GM21786 (cell line): ENCODE results near the gene ARIH1.
"Not testable (repeated sequence)": the region's sequence is repeated elsewhere in the genome, so short reads cannot be mapped to it uniquely, and the experiment has no call there.

Experiments
- ATAC-seq: cut with Tn5 transposase; IDR thresholded peaks from one replicate; pipeline ENCODE4 v1.9.1; 2021; ENCODE audit not compliant: unreplicated experiment

Gene ARIH1

GRCh38 chr15:72473614-72474465, at the start of gene ARIH1:
Gene ARIH1 (plus strand): TSS chr15:72474330. CDS start chr15:72474640, 310 bp downstream.
- peak; percentile 77 for ATAC-seq

GRCh38 chr15:72426753-72427152, 47.4 kb upstream of the ARIH1 start:
- no peak for ATAC-seq

GRCh38 chr15:72437650-72438316, 36.3 kb upstream of the ARIH1 start:
- no peak for ATAC-seq

GRCh38 chr15:72442848-72443247, 31.3 kb upstream of the ARIH1 start:
- ATAC-seq: not testable (repeated sequence)

- no peak for ATAC-seq
Measured at GRCh38 chr15:72445426-72445825, 28.7 kb upstream of the ARIH1 start.

- ATAC-seq: no peak
Measured at GRCh38 chr15:72450805-72451204, 23.3 kb upstream of the ARIH1 start.

GRCh38 chr15:72451224-72451623, 22.9 kb upstream of the ARIH1 start:
- no peak for ATAC-seq

GRCh38 chr15:72456684-72457083, 17.4 kb upstream of the ARIH1 start:
- no peak for ATAC-seq

GRCh38 chr15:72460402-72460801, 13.7 kb upstream of the ARIH1 start:
- ATAC-seq: no peak

- ATAC-seq: no peak
Measured at GRCh38 chr15:72463702-72464101, 10.4 kb upstream of the ARIH1 start.

GRCh38 chr15:72464251-72464650, 9.9 kb upstream of the ARIH1 start:
- no peak for ATAC-seq

- no peak for ATAC-seq
Measured at GRCh38 chr15:72468103-72468502, 6.0 kb upstream of the ARIH1 start.

- no peak for ATAC-seq
Measured at GRCh38 chr15:72472992-72473610, 1.0 kb upstream of the ARIH1 start.

- peak; percentile 2 for ATAC-seq
Measured at GRCh38 chr15:72474466-72474911, 359 bp downstream of the ARIH1 start.

- peak; percentile 36 for ATAC-seq
Measured at GRCh38 chr15:72474912-72475628, 940 bp downstream of the ARIH1 start.

GRCh38 chr15:72475674-72476073, 1.5 kb downstream of the ARIH1 start:
- no peak for ATAC-seq

GRCh38 chr15:72476330-72476729, 2.2 kb downstream of the ARIH1 start:
- not testable (repeated sequence) for ATAC-seq

- no peak for ATAC-seq
Measured at GRCh38 chr15:72481015-72481659, 7.0 kb downstream of the ARIH1 start.

- no peak for ATAC-seq
Measured at GRCh38 chr15:72482275-72482674, 8.1 kb downstream of the ARIH1 start.

GRCh38 chr15:72483279-72483678, 9.1 kb downstream of the ARIH1 start:
- no peak for ATAC-seq

- no peak for ATAC-seq
Measured at GRCh38 chr15:72486144-72486543, 12.0 kb downstream of the ARIH1 start.
